IMR-90 (cell line): ENCODE data around the gene FITM1. TPM values are rescaled to one million over a fixed set of nuclear protein-coding genes. Genes with fewer than 3 reads are reported as not detected.

Experiments
- ATAC-seq: fragments of 200-7000 bp; cut with Tn5 transposase; 2 replicates; pipeline ENCODE4 v1.9.1; 2020; ENCODE audit warnings: low read depth, mild to moderate bottlenecking, moderate library complexity
- BruUV-seq: library from RNA; stranded (reverse); fragments of 400-500 nt; replicated peaks from 2 replicates; lab custom pipeline; 2021; lab: Mats Ljungman, UMichigan
- CTCF ChIA-PET: fragments of 300-600 bp; formaldehyde crosslinking; extraction: SDS; loops from one replicate; lab custom pipeline; 2021; ENCODE audit warnings: antibody characterized with exemption; lab: Yijun Ruan, JAX
- POLR2A ChIA-PET: fragments of 300-600 bp; sonication (Branson Sonifier 250); formaldehyde crosslinking; loops from one replicate; lab custom pipeline; 2022; ENCODE audit warnings: antibody characterized with exemption; ENCODE audit not compliant: unreplicated experiment; lab: Charles Lee
- DNase-seq: peaks from one replicate; pipeline ENCODE4 v3.0.0; 2013
- H2AFZ ChIP-seq: replicated peaks from 2 replicates; pipeline ENCODE3; 2013; ENCODE audit warnings: low read length, mild to moderate bottlenecking; ENCODE audit not compliant: poor library complexity
- H2AK5ac ChIP-seq: 2 replicates; pipeline ENCODE4 v1.6.1; 2013; ENCODE audit warnings: low read depth, low read length, inconsistent platforms
- H2AK9ac ChIP-seq: replicated peaks from 2 replicates; pipeline ENCODE3; 2013; ENCODE audit warnings: mild to moderate bottlenecking, low read depth, low read length, moderate library complexity; ENCODE audit not compliant: poor library complexity
- H2BK120ac ChIP-seq: 2 replicates; pipeline ENCODE4 v1.6.1; 2013; ENCODE audit warnings: low read depth, low read length, inconsistent platforms
- H2BK15ac ChIP-seq: 3 replicates; pipeline ENCODE4 v1.6.1; 2013; ENCODE audit warnings: low read depth, low read length, inconsistent platforms
- H2BK20ac ChIP-seq: 2 replicates; pipeline ENCODE4 v1.6.1; 2013; ENCODE audit warnings: low read depth, mild to moderate bottlenecking, inconsistent platforms, low read length, moderate library complexity
- H2BK5ac ChIP-seq: 2 replicates; pipeline ENCODE4 v1.6.1; 2013; ENCODE audit warnings: mild to moderate bottlenecking, low read depth, low read length, inconsistent platforms; ENCODE audit not compliant: poor library complexity, severe bottlenecking
- H3K14ac ChIP-seq: replicated peaks from 2 replicates; pipeline ENCODE4 v1.6.1; 2013; ENCODE audit warnings: low read depth, low read length, inconsistent platforms
- H3K18ac ChIP-seq: 2 replicates; pipeline ENCODE4 v1.6.1; 2013; ENCODE audit warnings: low read depth, low read length, control low read depth
- H3K23ac ChIP-seq: 2 replicates; pipeline ENCODE4 v1.6.1; 2013; ENCODE audit warnings: low read depth, low read length, inconsistent platforms
- H3K27ac ChIP-seq: 2 replicates; pipeline ENCODE4 v1.5.1; 2013; ENCODE audit warnings: mild to moderate bottlenecking, control low read depth, low read length; ENCODE audit not compliant: insufficient read depth
- H3K27me3 ChIP-seq: 2 replicates; pipeline ENCODE4 v1.6.1; 2013; ENCODE audit warnings: low read length; ENCODE audit not compliant: control insufficient read depth, insufficient read depth
- H3K36me3 ChIP-seq: 2 replicates; pipeline ENCODE4 v1.6.1; 2013; ENCODE audit warnings: low read length, mixed read lengths; ENCODE audit not compliant: control insufficient read depth, insufficient read depth
- H3K4ac ChIP-seq: 2 replicates; pipeline ENCODE4 v1.6.1; 2013; ENCODE audit warnings: low read depth, low read length, inconsistent platforms
- H3K4me1 ChIP-seq: 2 replicates; pipeline ENCODE4 v1.6.1; 2013; ENCODE audit warnings: low read length, mixed read lengths; ENCODE audit not compliant: control insufficient read depth, insufficient read depth
- H3K4me2 ChIP-seq: 2 replicates; pipeline ENCODE4 v1.6.1; 2013; ENCODE audit warnings: low read depth, mild to moderate bottlenecking, control low read depth, low read length, moderate library complexity
- H3K4me3 ChIP-seq: 2 replicates; pipeline ENCODE4 v1.5.1; 2013; ENCODE audit warnings: low read depth, mild to moderate bottlenecking, control low read depth, low read length, moderate library complexity; ENCODE audit not compliant: insufficient read depth
- H3K56ac ChIP-seq: 2 replicates; pipeline ENCODE4 v1.6.1; 2013; ENCODE audit warnings: low read length, inconsistent platforms; ENCODE audit not compliant: insufficient read depth; ENCODE audit errors: extremely low read depth
- H3K79me1 ChIP-seq, 2 experiments: 2 replicates each; pipeline ENCODE4 v1.6.1; 2013; ENCODE audit warnings: low read length in 2 of 2, inconsistent platforms in 1 of 2, low read depth in 1 of 2
- H3K9ac ChIP-seq: 2 replicates; pipeline ENCODE4 v1.6.1; 2013; ENCODE audit warnings: low read depth, low read length, control low read depth
- H3K9me1 ChIP-seq: 2 replicates; pipeline ENCODE4 v1.6.1; 2013; ENCODE audit warnings: low read length, inconsistent platforms; ENCODE audit not compliant: insufficient read depth
- H3K9me3 ChIP-seq: 2 replicates; pipeline ENCODE4 v1.6.1; 2013; ENCODE audit warnings: low read length; ENCODE audit not compliant: control insufficient read depth, insufficient read depth
- H4K20me1 ChIP-seq: 2 replicates; pipeline ENCODE4 v1.6.1; 2013; ENCODE audit warnings: low read length, inconsistent platforms; ENCODE audit not compliant: insufficient read depth
- H4K5ac ChIP-seq: 2 replicates; pipeline ENCODE4 v1.6.1; 2013; ENCODE audit warnings: mild to moderate bottlenecking, low read depth, low read length, control low read depth
- H4K8ac ChIP-seq, 2 experiments: 2 replicates each; pipeline ENCODE4 v1.6.1; 2013; ENCODE audit warnings: low read depth in 2 of 2, low read length in 2 of 2, control low read depth in 1 of 2, inconsistent platforms in 1 of 2
- H4K91ac ChIP-seq: 2 replicates; pipeline ENCODE4 v1.6.1; 2013; ENCODE audit warnings: low read depth, low read length, inconsistent platforms; ENCODE audit not compliant: insufficient read depth
- BHLHE40 ChIP-seq: fragments of 150-350 bp; IDR thresholded peaks from 2 replicates; pipeline ENCODE4 v1.6.1; 2016; ENCODE audit warnings: mild to moderate bottlenecking, low read depth, low read length
- CEBPB ChIP-seq: IDR thresholded peaks from 2 replicates; pipeline ENCODE4 v1.6.1; 2012; ENCODE audit warnings: low read depth, low read length, improper control_type of control experiment
- CHD1 ChIP-seq: IDR thresholded peaks from 2 replicates; pipeline ENCODE4 v1.6.1; 2012; ENCODE audit warnings: low read depth, low read length, improper control_type of control experiment
- CTCF ChIP-seq: conservative IDR thresholded peaks from 2 replicates; pipeline ENCODE4 v1.5.1; 2012; ENCODE audit warnings: mild to moderate bottlenecking, low read depth, low read length, improper control_type of control experiment
- ELK1 ChIP-seq: fragments of 150-350 bp; IDR thresholded peaks from 2 replicates; pipeline ENCODE4 v1.6.1; 2016; ENCODE audit warnings: low read depth, mild to moderate bottlenecking, low read length, moderate library complexity, borderline replicate concordance
- FOS ChIP-seq: fragments of 150-350 bp; IDR thresholded peaks from 2 replicates; pipeline ENCODE4 v1.6.1; 2016; ENCODE audit warnings: low read depth, low read length
- MAFK ChIP-seq: IDR thresholded peaks from 2 replicates; pipeline ENCODE4 v1.6.1; 2012; ENCODE audit warnings: low read depth, low read length, improper control_type of control experiment
- MAZ ChIP-seq: IDR thresholded peaks from 2 replicates; pipeline ENCODE4 v1.6.1; 2012; ENCODE audit warnings: low read depth, mild to moderate bottlenecking, low read length, improper control_type of control experiment, moderate library complexity, borderline replicate concordance
- MXI1 ChIP-seq: IDR thresholded peaks from 2 replicates; pipeline ENCODE4 v1.6.1; 2012; ENCODE audit warnings: low read depth, mild to moderate bottlenecking, low read length, moderate library complexity, borderline replicate concordance
- NFE2L2 ChIP-seq: fragments of 150-350 bp; IDR thresholded peaks from 2 replicates; pipeline ENCODE4 v1.6.1; 2016; ENCODE audit warnings: low read depth, mild to moderate bottlenecking, low read length
- POLR2A ChIP-seq: IDR thresholded peaks from 2 replicates; pipeline ENCODE4 v1.6.1; 2012; ENCODE audit warnings: mild to moderate bottlenecking, low read depth, low read length
- RAD21 ChIP-seq: IDR thresholded peaks from 2 replicates; pipeline ENCODE4 v1.6.1; 2012; ENCODE audit warnings: low read length, improper control_type of control experiment
- RCOR1 ChIP-seq: IDR thresholded peaks from 2 replicates; pipeline ENCODE4 v1.6.1; 2012; ENCODE audit warnings: mild to moderate bottlenecking, low read length, improper control_type of control experiment; ENCODE audit not compliant: insufficient replicate concordance
- RFX5 ChIP-seq: IDR thresholded peaks from 2 replicates; pipeline ENCODE4 v1.8.0; 2012; ENCODE audit warnings: low read depth, mild to moderate bottlenecking, low read length, moderate library complexity
- SMC3 ChIP-seq: fragments of 150-350 bp; IDR thresholded peaks from 2 replicates; pipeline ENCODE4 v1.6.1; 2016; ENCODE audit warnings: low read depth, mild to moderate bottlenecking, antibody characterized with exemption, low read length, moderate library complexity
- USF2 ChIP-seq: fragments of 150-350 bp; IDR thresholded peaks from 2 replicates; pipeline ENCODE4 v1.6.1; 2017; ENCODE audit warnings: mild to moderate bottlenecking, antibody characterized with exemption, low read length, low read depth
- WGBS, 2 experiments: methylation state at CpG; one replicate each; pipeline versions ENCODE4 v1.1.5 to v1.1.7; 2013; ENCODE audit warnings: missing lambda C conversion rate in 2 of 2; ENCODE audit not compliant: insufficient read length in 1 of 2; ENCODE audit errors: extremely low coverage in 2 of 2; 5-methylcytosine and 5-hydroxymethylcytosine counted together
- dilution Hi-C: fragments of 300-500 bp; cut with HindIII; formaldehyde crosslinking; loops from one replicate; pipeline ENCODE4 v1.14.3; 2018; ENCODE audit warnings: low sequenced_read_pairs; ENCODE audit not compliant: unreplicated experiment
- in situ Hi-C: fragments of 300-500 bp; cut with MboI; formaldehyde crosslinking; loops from 3 replicates; pipeline ENCODE4 v1.14.3; 2019; ENCODE audit warnings: low sequenced_read_pairs, inconsistent platforms, mixed read lengths
- intact Hi-C: fragments of 100-400 bp; cut with micrococcal nuclease; formaldehyde crosslinking; loops from 2 replicates; pipeline ENCODE4 v1.10.0; 2022
- polyA plus RNA-seq, 3 experiments: library from polyadenylated mRNA; depleted of rRNA; stranded (reverse); fragments of >200 nt; gene quantifications; 2 replicates each; pipeline ENCODE4 v1.2.3, GENCODE V29; 2012; ENCODE audit warnings: low replicate concordance in 1 of 3
- total RNA-seq: library from RNA; depleted of rRNA; stranded (reverse); fragments of >200 nt; gene quantifications from 2 replicates; pipeline ENCODE4 v1.2.3, GENCODE V29; 2012

The FITM1 gene
- total and polyA plus RNA-seq, 2 of the 4 experiments (the other 2 are of a cell fraction), result not detected

- in situ Hi-C loops (no loop called here), intact Hi-C loops (no loop called here), dilution Hi-C loops (no loop called here)
- Histone ChIP-seq H4K5ac (no peak overlapping the region), H2BK5ac (no peak overlapping the region), H3K4me2 (no peak overlapping the region), H3K27me3 (no peaks in the 10 kb centered on the region), H3K4me3 (no peak overlapping the region), H3K9me3 (no peaks in the 10 kb centered on the region), H3K14ac (no peak overlapping the region), H2BK15ac (no peak overlapping the region), H2BK120ac (no peak overlapping the region), H4K91ac (no peak overlapping the region), H3K18ac (no peak overlapping the region), H2AK5ac (no peak overlapping the region), H3K4ac (no peak overlapping the region), H3K9ac (no peak overlapping the region), H3K36me3 (peaks cover 30% of the 10 kb centered on the region), H3K23ac (no peak overlapping the region), H2BK20ac (no peak overlapping the region), H2AK9ac (peak overlapping the region; percentile 57), H3K27ac (no peak overlapping the region), H3K4me1 (no peaks in the 10 kb centered on the region), H3K56ac (no peak overlapping the region), H4K20me1 (no peaks in the 10 kb centered on the region), H3K9me1 (0 out of 2 replicates have a peak, but pooled peaks cover 3% of the 10 kb centered on the region), H3K79me1 (no peaks in the 10 kb centered on the region), H4K8ac (0 out of 4 replicates have a peak overlapping the region, but pooled peaks of 1 of the 2 experiments have one; percentile 14), H2AFZ (no peak overlapping the region)
- no TSS peak for BruUV-seq
- 55% methylated on average over 6 of the region's 30 CpGs; no CpG with 5 or more reads in 1 of the 2 experiments for WGBS, 2 experiments
- ChIA-PET CTCF (no interaction called here), POLR2A (no interaction called here)
- ATAC-seq (no peak), DNase-seq (no peak)
- TF ChIP-seq MAFK (no peak), NFE2L2 (no peak), MXI1 (no peak), SMC3 (no peak), RAD21 (no peak), RCOR1 (no peak), BHLHE40 (no peak), CTCF (no peak), POLR2A (no peak), CEBPB (no peak), FOS (no peak), MAZ (no peak), USF2 (no peak), ELK1 (no peak), RFX5 (no peak), CHD1 (no peak)
These were observed 41.9 kb downstream of the FITM1 start for GRCh38 chr14:24172261-24172860.
